ENCODE measurements around the gene KIF18B.

The KIF18B gene

DNA sequence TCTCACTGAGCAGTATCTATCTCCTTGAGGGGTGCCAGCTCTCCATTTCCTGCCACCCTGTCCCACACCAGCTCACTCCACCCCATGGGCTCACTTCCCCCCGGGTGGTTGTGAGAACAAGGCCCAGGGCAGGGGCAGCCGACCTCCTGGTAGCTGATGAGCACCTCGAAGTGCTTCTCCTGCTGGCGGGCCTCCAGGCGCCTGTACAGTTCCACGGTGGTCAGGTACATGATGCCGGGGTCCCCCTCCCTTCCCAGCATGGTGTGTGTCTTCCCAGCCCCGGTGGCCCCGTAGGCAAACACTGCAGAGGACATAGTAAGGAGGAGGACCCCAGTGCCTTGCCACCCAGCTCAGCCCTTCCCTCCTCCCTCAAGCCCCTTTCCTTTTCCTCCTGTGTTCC, 12.5 kb downstream of the KIF18B start:
- DNase-seq (ENCODE audit: low spot score), result no peak

DNA sequence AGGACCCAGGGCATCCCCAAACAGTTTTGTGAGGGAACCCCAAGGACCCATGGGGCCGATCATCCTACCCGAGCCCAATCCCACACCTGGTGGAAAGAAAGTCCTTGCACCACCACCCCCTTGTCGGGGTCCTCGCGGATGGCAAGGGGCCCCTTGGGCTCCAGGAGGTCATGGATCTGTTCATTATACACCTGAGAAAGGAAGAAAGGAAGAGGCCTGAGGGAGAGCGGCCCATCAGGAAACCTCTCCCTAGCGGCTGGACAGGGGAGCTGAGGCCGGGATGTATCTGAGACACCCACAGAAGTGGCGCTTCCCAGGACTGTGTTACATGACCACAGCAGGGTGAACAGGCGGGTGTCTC, 12.8 kb downstream of the KIF18B start:
- DNase-seq (ENCODE audit: low spot score), result no peak

- no peak for DNase-seq (ENCODE audit: low spot score)
Measured at GRCh38 chr17:44933824-44934744, 13.5 kb downstream of the KIF18B start.

- DNase-seq (ENCODE audit: low spot score), result no peak
Measured at GRCh38 chr17:44932787-44933097, 14.8 kb downstream of the KIF18B start.

DNA sequence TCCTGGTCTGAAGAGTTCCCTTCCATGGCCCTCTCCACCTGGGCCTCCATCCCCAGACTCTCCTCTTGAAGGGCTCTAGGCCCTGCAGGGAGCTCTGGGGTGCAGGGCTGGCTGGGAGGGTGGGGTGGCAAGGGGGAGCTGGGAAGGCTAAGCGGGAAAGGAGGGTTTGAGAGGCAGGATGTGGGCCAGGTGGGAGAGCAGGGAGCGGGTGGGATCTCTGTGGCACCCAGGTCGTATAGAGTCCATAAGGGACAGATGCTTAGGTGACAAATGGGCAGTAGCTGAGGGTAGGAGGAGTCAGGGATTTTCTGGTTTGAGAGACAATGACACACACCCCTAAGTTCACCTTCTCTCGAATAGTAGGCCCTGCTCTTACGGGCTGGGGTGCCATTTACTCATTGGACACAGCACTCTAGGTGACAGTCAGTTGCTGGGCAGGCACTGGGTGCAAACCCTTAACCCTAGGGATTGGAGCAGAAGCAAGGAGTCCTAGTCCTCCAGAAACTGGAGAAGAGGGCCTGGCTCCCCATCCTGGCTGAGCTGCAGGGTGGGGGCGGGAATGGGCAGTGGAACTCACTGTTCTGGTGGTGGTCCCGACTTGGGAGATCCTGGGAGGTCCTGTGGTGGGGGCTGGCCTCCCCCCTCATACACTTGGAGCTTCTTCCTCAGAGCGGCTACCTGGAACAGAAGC, 15.3 kb downstream of the KIF18B start:
- no peak for DNase-seq (ENCODE audit: low spot score)

- no peak for DNase-seq (ENCODE audit: low spot score)
Measured at GRCh38 chr17:44931376-44931775, 16.2 kb downstream of the KIF18B start.

GRCh38 chr17:44930667-44931066, 16.9 kb downstream of the KIF18B start:
- DNase-seq (ENCODE audit: low spot score), result no peak

GRCh38 chr17:44928950-44929720, 18.4 kb downstream of the KIF18B start:
- no peak for DNase-seq (ENCODE audit: low spot score)

DNA sequence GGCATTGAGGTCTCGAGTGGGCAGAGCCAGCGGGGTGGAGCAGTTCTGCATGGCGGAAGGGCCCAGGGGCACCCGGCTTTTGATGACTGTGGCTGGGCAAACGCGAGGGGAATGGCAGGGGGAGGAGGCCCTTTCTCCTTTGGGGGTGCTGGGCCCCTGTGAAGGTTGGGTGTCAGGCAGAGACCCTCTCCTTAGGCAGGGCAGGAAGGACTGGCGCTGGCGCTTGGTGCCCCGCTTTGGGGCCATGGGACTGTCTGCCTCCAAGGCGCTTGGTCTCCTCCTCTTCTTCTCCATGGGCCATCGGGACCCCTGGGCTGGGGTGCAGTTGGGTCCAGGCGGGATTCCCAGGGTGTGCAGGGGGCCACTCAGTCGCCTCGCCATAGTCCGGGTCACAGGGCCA, 19.4 kb downstream of the KIF18B start:
- no peak for DNase-seq (ENCODE audit: low spot score)

- DNase-seq (ENCODE audit: low spot score), result no peak
Measured at GRCh38 chr17:44927696-44928095, 19.9 kb downstream of the KIF18B start.

DNA sequence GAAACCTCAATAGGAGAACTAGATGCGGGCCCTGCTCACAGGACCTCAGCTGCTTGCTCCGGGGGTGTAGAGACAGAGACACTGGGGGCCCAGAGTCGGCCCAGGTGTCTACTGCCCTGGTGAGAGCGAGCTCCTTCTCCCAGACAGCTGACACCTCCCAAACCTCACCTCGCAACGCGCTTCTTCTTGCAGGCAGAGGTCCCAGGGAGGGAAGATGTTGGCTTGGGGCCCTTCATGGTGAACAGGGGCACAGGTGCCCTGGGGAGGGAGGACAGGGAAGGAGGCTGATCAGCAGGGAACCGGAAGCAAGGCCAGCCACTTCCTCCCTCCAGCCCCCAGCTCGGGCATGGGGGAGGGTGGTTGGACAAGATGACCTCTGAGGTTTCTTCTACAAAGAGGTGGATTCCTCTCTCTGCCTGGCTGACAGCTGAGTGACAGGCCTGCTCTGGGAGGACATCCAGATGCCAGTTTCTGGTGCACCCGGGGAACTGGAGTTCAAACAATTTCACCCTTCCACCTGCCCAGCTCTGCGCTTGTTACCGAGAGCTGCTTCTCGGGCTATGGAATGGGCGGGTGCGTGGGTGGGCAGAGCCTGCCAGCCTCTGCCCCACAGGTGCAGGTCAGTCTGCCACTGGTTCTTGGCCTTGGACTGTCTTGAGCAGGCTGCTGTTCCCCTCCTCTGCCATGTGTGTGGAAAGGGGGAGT, 20.6 kb downstream of the KIF18B start:
- DNase-seq (ENCODE audit: low spot score), result no peak

DNA sequence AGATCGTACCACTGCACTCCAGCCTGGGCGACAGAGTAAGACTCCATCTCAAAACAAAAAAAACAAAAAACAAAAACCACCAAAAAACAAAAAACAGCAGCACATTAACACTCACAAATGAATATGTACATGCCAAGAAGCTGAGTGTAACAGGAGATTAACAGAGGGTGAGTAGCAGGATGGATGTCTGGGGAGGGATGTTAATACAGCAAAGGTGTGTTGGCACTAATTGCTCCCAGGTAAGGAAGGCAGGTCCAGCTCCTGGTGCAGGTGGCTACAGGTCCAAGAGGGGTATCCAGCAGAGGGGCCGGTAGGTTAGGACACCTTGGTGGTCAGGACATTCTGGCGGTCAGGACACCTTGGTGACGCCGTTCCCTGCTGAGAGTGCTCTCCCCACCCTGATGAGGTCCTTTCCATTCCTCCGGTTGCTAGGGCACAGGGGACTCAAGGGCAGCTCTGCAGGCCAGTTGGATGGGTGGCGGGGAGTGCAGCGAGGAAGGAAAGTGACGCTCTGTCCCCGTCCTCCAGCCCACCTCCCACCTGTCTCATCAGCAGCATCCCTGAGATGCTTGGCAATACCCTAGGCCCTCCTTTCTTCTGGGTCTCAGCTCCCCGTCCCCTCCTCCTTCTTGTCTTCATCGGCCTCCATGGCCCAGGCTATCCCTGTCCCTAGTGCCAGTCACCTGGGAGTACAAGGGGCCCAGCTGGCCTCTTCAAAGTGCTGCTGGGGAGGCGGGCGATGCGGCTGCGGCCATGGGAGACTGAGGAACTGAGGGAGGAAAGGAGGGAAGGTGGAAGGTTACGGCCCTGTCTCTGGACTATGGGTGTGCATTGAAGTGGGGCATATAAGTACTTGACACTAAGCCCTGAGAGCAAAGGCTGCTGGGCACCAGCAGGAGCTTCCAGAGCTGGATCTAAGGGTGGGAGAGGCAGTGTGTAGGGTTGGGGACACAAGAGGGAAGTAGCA, 21.6 kb downstream of the KIF18B start:
- DNase-seq (ENCODE audit: low spot score), result no peak

DNA sequence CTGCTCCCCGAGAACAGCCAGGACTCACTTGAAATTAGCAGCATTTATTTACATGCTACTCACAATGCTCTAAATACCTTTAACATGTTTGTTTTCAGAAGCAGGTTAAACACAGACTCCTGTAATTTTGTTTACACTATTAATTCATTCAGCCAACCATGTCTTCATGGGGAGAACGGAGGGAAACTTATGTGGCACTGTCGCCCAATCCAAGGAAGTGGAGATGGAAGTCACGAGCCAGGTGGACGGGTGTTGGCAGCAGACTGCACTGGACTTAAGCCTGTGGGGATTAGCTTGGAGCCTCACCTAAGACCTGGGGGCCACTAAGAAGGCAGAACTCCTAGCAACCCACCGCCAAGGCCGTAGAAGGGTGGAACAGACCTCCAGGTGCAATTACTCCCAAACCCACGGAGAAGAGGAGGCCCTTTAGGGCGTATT, 23.4 kb downstream of the KIF18B start:
- no peak for DNase-seq (ENCODE audit: low spot score)

- no peak for DNase-seq (ENCODE audit: low spot score)
Measured at GRCh38 chr17:44922746-44923470, 24.7 kb downstream of the KIF18B start.

DNA sequence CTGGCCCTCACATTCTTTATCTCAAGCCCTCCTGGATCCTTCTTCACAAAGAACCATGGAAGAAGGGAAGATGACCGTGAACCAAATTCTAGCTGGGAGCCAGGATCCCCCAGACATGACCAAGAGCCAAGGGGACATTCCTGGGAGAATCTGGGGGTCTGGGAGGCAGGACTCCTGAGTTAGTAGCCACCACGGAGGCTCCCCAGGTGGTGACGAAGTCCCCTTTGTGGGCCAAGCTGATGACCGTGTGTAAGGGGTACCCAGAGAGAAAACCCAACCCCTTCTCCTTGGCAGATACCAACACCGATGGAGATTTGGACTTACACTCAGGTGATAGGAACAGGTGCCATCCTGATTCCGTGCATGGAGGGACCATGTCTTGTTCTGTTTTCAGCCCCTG, 25.4 kb downstream of the KIF18B start:
- DNase-seq (ENCODE audit: low spot score), result no peak

DNA sequence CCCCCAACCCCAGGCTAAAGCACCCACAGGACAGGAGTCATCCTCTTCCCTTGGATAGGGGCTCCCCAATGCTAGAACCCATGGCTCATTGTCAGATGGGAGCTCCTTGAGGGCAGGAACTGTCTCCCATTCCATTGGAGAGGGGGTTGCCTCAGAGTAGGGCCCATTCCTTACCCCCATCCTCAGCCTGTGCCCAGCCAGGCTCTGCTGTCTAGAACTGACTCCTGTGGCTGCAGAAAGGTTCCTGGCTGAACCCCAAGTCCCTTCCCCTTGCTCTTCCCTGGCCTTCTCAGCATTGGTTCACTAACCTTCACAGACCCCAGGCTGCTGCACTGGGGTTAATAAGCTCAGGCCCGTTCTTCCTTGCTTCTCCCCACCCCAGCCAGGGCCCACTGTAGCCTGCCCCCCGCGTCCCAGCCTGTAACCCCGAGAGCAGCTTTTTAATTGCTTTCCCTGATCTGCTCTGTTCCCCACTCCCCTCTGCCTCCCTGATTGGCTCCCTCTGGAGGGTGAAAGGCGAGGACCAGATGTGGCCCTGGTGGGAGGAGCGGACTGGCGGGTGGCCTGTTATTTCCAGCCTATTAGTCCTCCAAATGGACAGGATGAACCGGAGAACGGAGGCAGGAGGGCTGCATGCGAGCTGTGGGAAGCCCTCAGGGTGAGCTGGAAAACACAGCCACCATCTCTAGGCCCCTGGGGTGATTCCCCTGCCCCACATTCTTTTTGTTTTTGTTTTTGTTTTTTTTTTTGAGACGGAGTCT, 26.3 kb downstream of the KIF18B start:
- DNase-seq (ENCODE audit: low spot score), result peak; percentile 57

DNA sequence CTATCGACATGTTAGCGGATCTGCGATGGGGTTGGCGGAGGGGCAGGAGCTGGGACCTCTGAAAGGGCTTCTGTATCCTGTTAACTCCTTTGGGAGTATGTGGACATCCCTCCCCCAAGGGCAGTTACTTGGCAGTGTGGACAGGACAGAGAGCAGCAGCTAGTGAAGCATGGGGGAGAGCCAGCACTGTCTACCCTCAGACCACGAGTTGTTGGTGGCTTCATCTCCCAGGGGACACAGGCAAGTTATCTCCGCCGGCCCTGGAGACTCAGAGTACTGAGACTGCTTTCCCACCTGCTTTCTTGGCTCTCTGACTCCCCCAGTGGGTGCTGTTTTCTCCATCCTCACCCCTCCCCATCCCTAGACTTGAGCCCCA, 27.0 kb downstream of the KIF18B start:
- DNase-seq (ENCODE audit: low spot score), result no peak

GRCh38 chr17:44919885-44920564, 27.5 kb downstream of the KIF18B start:
- peak; percentile 90 for DNase-seq (ENCODE audit: low spot score)

- no peak for DNase-seq (ENCODE audit: low spot score)
Measured at GRCh38 chr17:44919411-44919810, 28.2 kb downstream of the KIF18B start.
